Esophagus squamous epithelium (tissue), 5 donors: ENCODE measurements around the gene ZCCHC24. TPM values are rescaled to one million over a fixed set of nuclear protein-coding genes. Genes with fewer than 3 reads are reported as not detected.
A peak's percentile ranks its signal among the peaks of the same experiment; 100 is the strongest.

ENCODE experiments used
- DNase-seq: peaks from one replicate; lab custom pipeline; 2025; lab: John Stamatoyannopoulos, UW
- H3K27ac ChIP-seq, 4 donors: fragments of 200-600 bp; sonication (generic); one replicate each; pipeline ENCODE4 v1.5.1; 2016 to 2019; ENCODE audit warnings: mild to moderate bottlenecking in 1 of 4
- H3K27me3 ChIP-seq, 4 donors: fragments of 200-600 bp; sonication (generic); 1 replicate in 3 of 4; 2 replicates in 1 of 4; pipeline versions ENCODE4 v1.5.1 to v1.6.0; 2017 to 2021; ENCODE audit warnings: antibody characterized with exemption in 1 of 4
- H3K36me3 ChIP-seq, 3 donors: fragments of 200-600 bp; sonication (generic); one replicate each; pipeline ENCODE4 v1.5.1; 2016 to 2019
- H3K4me1 ChIP-seq, 3 donors: fragments of 200-600 bp; sonication (generic); one replicate each; pipeline ENCODE4 v1.5.1; 2017 to 2019
- H3K4me3 ChIP-seq, 4 donors: fragments of 200-600 bp; sonication (generic); 1 replicate in 3 of 4; 2 replicates in 1 of 4; pipeline ENCODE4 v1.5.1; 2016 to 2019; ENCODE audit warnings: mild to moderate bottlenecking in 2 of 4, moderate library complexity in 1 of 4
- H3K9me3 ChIP-seq, 3 donors: fragments of 200-600 bp; sonication (generic); one replicate each; pipeline ENCODE4 v1.5.1; 2016 to 2019
- CTCF ChIP-seq, 6 experiments: fragments of 450-650 bp in 4 of 6; fragments of 200-600 bp in 2 of 6; sonication (generic) in 2 of 6; IDR thresholded peaks; one replicate each; pipeline ENCODE4 v1.5.1; 2016 to 2019; ENCODE audit warnings: antibody characterized with exemption in 6 of 6, mild to moderate bottlenecking in 4 of 6, moderate library complexity in 4 of 6
- POLR2A ChIP-seq, 4 donors: fragments of 450-650 bp; IDR thresholded peaks; one replicate each; pipeline ENCODE4 v1.6.1; 2017; ENCODE audit warnings: antibody characterized with exemption in 4 of 4, mild to moderate bottlenecking in 4 of 4, moderate library complexity in 3 of 4
- WGBS, 2 donors: methylation state at CpG; one replicate each; pipeline ENCODE4 v1.1.5; 2018; 5-methylcytosine and 5-hydroxymethylcytosine counted together
- intact Hi-C: fragments of 100-400 bp; cut with DNase I; formaldehyde crosslinking; loops from one replicate; pipeline ENCODE4 v1.15.0; 2022
- total RNA-seq, 4 donors: library from RNA; depleted of rRNA; stranded (reverse); fragments of >200 nt; gene quantifications; one replicate each; pipeline ENCODE4 v1.1.0, GENCODE V29; 2016
- donor health status: DM: yes; HTN: yes; CAD: no.

The ZCCHC24 gene
- total RNA-seq, 4 donors from 2014 or later, result 2.2 to 26.1 (median 6.4) TPM

- H3K27me3 ChIP-seq, result no peaks in the 10 kb centered on the region
- DNase-seq, result no peak
- WGBS, 2 donors, result 67 to 78% methylated on average over 3 of the region's 5 CpGs
- intact Hi-C loops, result no loop called here
- H3K4me1 ChIP-seq, result peaks cover 29 to 88% (median 61%) of the 10 kb centered on the region in 3 donors
- peaks cover 0 to 24% (median 0%) of the 10 kb centered on the region in 3 donors for H3K36me3 ChIP-seq
- no peaks in the 10 kb centered on the region for H3K9me3 ChIP-seq
- H3K4me3 ChIP-seq, result peak overlapping the region in 1 of 4 donors; percentile 38
- TF ChIP-seq CTCF (IDR thresholded peaks at IDR 0.05) (no peak), POLR2A (IDR thresholded peaks at IDR 0.05) (no peak)
- peak overlapping the region in 3 of 4 donors; percentile 87 to 92 (median 91) for H3K27ac ChIP-seq
Observed at GRCh38 chr10:79434223-79434687, 11.2 kb downstream of the ZCCHC24 start.

- no peak for TF ChIP-seq POLR2A (IDR thresholded peaks at IDR 0.05)
- TF ChIP-seq CTCF (IDR thresholded peaks at IDR 0.05), result no peak
- Histone ChIP-seq H3K4me3 (no peak overlapping the region), H3K36me3 (peaks cover 0 to 24% (median 0%) of the 10 kb centered on the region in 3 donors), H3K27ac (peak overlapping the region in 3 of 4 donors; percentile 87 to 92 (median 91)), H3K4me1 (peaks cover 29 to 81% (median 61%) of the 10 kb centered on the region in 3 donors), H3K27me3 (no peaks in the 10 kb centered on the region), H3K9me3 (no peaks in the 10 kb centered on the region)
- intact Hi-C loops, result no loop called here
- 83 to 100% methylated on average over 1 of the region's 13 CpGs for WGBS, 2 donors
- DNase-seq, result no peak
Observed at GRCh38 chr10:79433324-79434222, 11.9 kb downstream of the ZCCHC24 start.

GRCh38 chr10:79431891-79432831 lies 13.3 kb downstream of the ZCCHC24 start:
- Histone ChIP-seq H3K27ac (peak overlapping the region; percentile 21 to 92 (median 89)), H3K9me3 (no peaks in the 10 kb centered on the region), H3K4me3 (no peak overlapping the region), H3K36me3 (peaks cover 0 to 24% (median 0%) of the 10 kb centered on the region in 3 donors), H3K4me1 (peaks cover 22 to 67% (median 54%) of the 10 kb centered on the region in 3 donors), H3K27me3 (no peaks in the 10 kb centered on the region)
- no peak for DNase-seq
- intact Hi-C loops, result no loop called here
- 61 to 89% methylated on average over 4 to 12 of the region's 17 CpGs for WGBS, 2 donors
- no peak for TF ChIP-seq POLR2A (IDR thresholded peaks at IDR 0.05)
- TF ChIP-seq CTCF (IDR thresholded peaks at IDR 0.05), result no peak

DNA sequence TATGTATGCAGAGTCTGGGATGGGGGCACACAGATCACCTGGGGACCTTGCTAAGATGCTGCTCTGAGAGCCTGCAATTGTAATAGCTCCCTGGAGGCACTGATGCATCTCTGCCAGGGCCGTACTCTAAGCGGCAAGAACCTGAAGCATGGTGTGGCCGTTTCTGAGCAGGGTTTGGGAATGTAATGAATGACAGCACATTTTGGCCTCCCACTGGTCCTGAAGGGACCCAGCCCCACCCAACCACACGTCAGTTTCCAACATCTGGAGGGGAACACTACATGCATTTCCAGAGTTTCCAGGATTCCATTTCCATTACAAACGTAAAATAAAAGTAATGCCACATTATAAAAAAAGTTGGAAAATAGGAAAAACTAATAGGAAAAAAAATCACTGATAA lies 14.0 kb downstream of the ZCCHC24 start:
- H3K9me3 ChIP-seq, result no peaks in the 10 kb centered on the region
- no peaks in the 10 kb centered on the region for H3K27me3 ChIP-seq
- intact Hi-C loops, result no loop called here
- H3K4me3 ChIP-seq, result no peak overlapping the region
- DNase-seq, result no peak
- H3K4me1 ChIP-seq, result peaks cover 20 to 60% (median 47%) of the 10 kb centered on the region in 3 donors
- 52 to 64% methylated on average over 2 to 5 of the region's 5 CpGs for WGBS, 2 donors
- peaks cover 0 to 24% (median 0%) of the 10 kb centered on the region in 3 donors for H3K36me3 ChIP-seq
- H3K27ac ChIP-seq, result peak overlapping the region in 3 of 4 donors; percentile 87 to 92 (median 91)
- no peak for TF ChIP-seq CTCF (IDR thresholded peaks at IDR 0.05)
- TF ChIP-seq POLR2A (IDR thresholded peaks at IDR 0.05), result no peak
